Measurements from ENCODE around the gene CNBP.
"Not testable (repeated sequence)": the region's sequence is repeated elsewhere in the genome, so short reads cannot be mapped to it uniquely, and the experiment has no call there.

CNBP gene

DNA sequence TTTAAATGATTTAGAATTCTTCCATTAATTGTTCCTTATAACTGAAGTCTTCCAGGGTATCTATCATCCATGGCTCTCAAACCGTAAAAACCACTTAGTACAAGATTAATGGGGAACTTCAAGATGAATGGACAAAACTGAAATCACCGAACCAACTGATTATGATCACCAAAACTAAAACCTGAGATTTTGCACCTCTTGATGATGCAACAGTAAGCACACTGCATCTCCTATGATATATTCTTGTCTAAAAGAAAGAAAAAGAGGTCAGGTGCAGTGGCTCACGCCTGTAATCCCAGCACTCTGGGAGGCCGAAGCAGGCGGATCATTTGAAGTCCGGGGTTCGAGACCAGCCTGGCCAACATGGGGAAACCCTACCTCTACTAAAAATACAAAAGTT lies 19.2 kb downstream of the CNBP start:
- ChIA-PET POLR2A (no interaction called here), CTCF (interaction anchor here (1.1 to 3.3 kb wide), 2 partner anchors 78 to 194 kb away, joined by 3 to 21 read pairs; no protein-coding TSS in a partner anchor)
- no peak for TF ChIP-seq CTCF (IDR thresholded peaks at IDR 0.05; ENCODE audit: insufficient read depth, low read length, missing control alignments)
- no peak overlapping the region for H3K4me3 ChIP-seq (ENCODE audit: low read depth, low read length)
- no peak for DNase-seq (ENCODE audit: low read depth, low spot score)

GRCh38 chr3:129162729-129163579 lies 20.7 kb downstream of the CNBP start:
- ChIA-PET CTCF (interaction anchor here (0.8 to 3.3 kb wide), 16 partner anchors 8 to 192 kb away, joined by 3 to 26 read pairs (median 6); partner anchors contain the start of gene COPG1), POLR2A (interaction anchor here (0.5 to 1.7 kb wide), 5 partner anchors 10 to 153 kb away, joined by 3 to 18 read pairs (median 3); partner anchors contain the start of gene COPG1)
- peak overlapping the region; percentile 80; the same call in 1 of the 2 replicates for H3K4me3 ChIP-seq (ENCODE audit: low read depth, low read length)
- TF ChIP-seq CTCF (IDR thresholded peaks at IDR 0.05; ENCODE audit: insufficient read depth, low read length, missing control alignments), result no peak
- no peak for DNase-seq (ENCODE audit: low read depth, low spot score)

GRCh38 chr3:129161860-129162271 lies 21.8 kb downstream of the CNBP start:
- no peak for TF ChIP-seq CTCF (IDR thresholded peaks at IDR 0.05; ENCODE audit: insufficient read depth, low read length, missing control alignments)
- DNase-seq (ENCODE audit: low read depth, low spot score), result no peak
- peak overlapping the region; percentile 80 for H3K4me3 ChIP-seq (ENCODE audit: low read depth, low read length)
- POLR2A ChIA-PET, result interaction anchor here (0.6 to 1.7 kb wide), 9 partner anchors 8 to 192 kb away, joined by 3 to 18 read pairs (median 5); partner anchors contain the start of genes CNBP and COPG1
- CTCF ChIA-PET, result interaction anchor here (0.6 to 3.3 kb wide), 22 partner anchors 9 to 191 kb away, joined by 3 to 26 read pairs (median 4); partner anchors contain the start of gene COPG1

- TF ChIP-seq CTCF (IDR thresholded peaks at IDR 0.05; ENCODE audit: insufficient read depth, low read length, missing control alignments), result peak; percentile 89
- POLR2A ChIA-PET, result interaction anchor here (0.6 to 1.7 kb wide), 9 partner anchors 9 to 191 kb away, joined by 3 to 18 read pairs (median 5); partner anchors contain the start of genes CNBP and COPG1
Observed at GRCh38 chr3:129160891-129161859, 22.5 kb downstream of the CNBP start, which contains the start of gene ISY1. Gene ISY1 (minus strand): TSS chr3:129161063. CDS start chr3:129160975, 88 bp downstream.

DNA sequence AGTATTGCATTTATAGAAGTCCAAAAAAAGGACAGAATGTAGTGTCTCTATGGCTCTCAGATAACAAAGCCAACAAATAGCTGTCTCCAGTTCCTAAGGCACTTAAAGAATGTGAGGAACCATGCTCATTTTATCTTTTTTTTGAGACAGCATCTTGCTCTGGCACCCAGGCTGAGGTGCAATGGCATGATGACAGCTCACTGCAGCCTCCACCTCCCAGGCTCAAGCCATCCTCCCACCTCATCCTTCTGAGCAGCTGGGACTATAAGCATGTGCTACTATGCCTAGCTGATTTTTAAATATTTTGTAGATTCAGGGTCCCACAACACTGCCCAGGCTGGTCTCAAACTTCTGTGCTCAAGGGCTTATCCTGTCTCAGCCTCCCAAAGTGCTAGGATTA lies 38.9 kb downstream of the CNBP start:
- no peak for DNase-seq (ENCODE audit: low read depth, low spot score)
- H3K4me3 ChIP-seq (ENCODE audit: low read depth, low read length), result no peak overlapping the region
- TF ChIP-seq CTCF (IDR thresholded peaks at IDR 0.05; ENCODE audit: insufficient read depth, low read length, missing control alignments), result no peak
- ChIA-PET CTCF (interaction anchor here (0.7 to 1.9 kb wide), 7 partner anchors 12 to 175 kb away, joined by 3 to 7 read pairs (median 4); no protein-coding TSS in a partner anchor), POLR2A (interaction anchor here (0.6 kb wide), 1 partner anchor 101 kb away, joined by 3 read pairs; no protein-coding TSS in a partner anchor)

More at GRCh38 chr3:129160891-129161859, 22.5 kb downstream of the CNBP start, which contains the start of gene ISY1:
- CTCF ChIA-PET, result interaction anchor here (0.6 to 3.3 kb wide), 19 partner anchors 9 to 191 kb away, joined by 3 to 26 read pairs (median 4); partner anchors contain the start of gene COPG1
- H3K4me3 ChIP-seq (ENCODE audit: low read depth, low read length), result peak within 1 kb of the TSS; percentile 80
- peak; percentile 63 for DNase-seq (ENCODE audit: low read depth, low spot score)

GRCh38 chr3:129141011-129141410 lies 42.7 kb downstream of the CNBP start:
- DNase-seq (ENCODE audit: low read depth, low spot score); H3K4me3 ChIP-seq (ENCODE audit: low read depth, low read length); POLR2A ChIA-PET: not testable (repeated sequence)
- CTCF ChIA-PET, result interaction anchor here (0.9 to 1.6 kb wide), 3 partner anchors 13 to 171 kb away, joined by 3 to 6 read pairs (median 4); no protein-coding TSS in a partner anchor
